K562 (cell line): Measurements from ENCODE around the gene CC2D2B. TPM values are rescaled to one million over a fixed set of nuclear protein-coding genes. Genes with fewer than 3 reads are reported as not detected.

Experiments
- ATAC-seq: fragments of 200-7000 bp; cut with Tn5 transposase; 3 replicates; pipeline ENCODE4 v1.9.1; 2020; ENCODE audit warnings: moderate library complexity
- BruUV-seq: library from RNA; stranded (reverse); fragments of 400-500 nt; replicated peaks from 2 replicates; lab custom pipeline; 2021; lab: Mats Ljungman, UMichigan
- CTCF ChIA-PET: fragments of 300-600 bp; formaldehyde crosslinking; extraction: SDS; loops from one replicate; lab custom pipeline; 2021; ENCODE audit warnings: low intra/inter-chr PET ratio; lab: Yijun Ruan, JAX
- POLR2A ChIA-PET: fragments of 300-600, 350-650 bp; sonication (Branson Sonifier 250); formaldehyde crosslinking; extraction: SDS; loops from one replicate; lab custom pipeline; 2021; ENCODE audit warnings: antibody characterized with exemption, inconsistent platforms; lab: Yijun Ruan, JAX
- DNase-seq, 4 experiments: peaks; one replicate each; pipeline versions ENCODE4 v3.0.0 to v3.0.0-alpha.2; 2011 to 2018; ENCODE audit warnings: low spot score in 3 of 4, mixed read lengths in 3 of 4; ENCODE audit errors: extremely low read depth in 1 of 4
- FAIRE-seq: peaks from 2 replicates; lab custom pipeline; 2011; peaks lifted over from hg19 to GRCh38; lab: Jason Lieb, UNC
- H2AFZ ChIP-seq: 2 replicates; pipeline ENCODE4 v1.6.0; 2011; ENCODE audit warnings: low read depth, low read length, control low read depth, inconsistent platforms
- H3K27ac ChIP-seq: fragments of 200-600 bp; 3 replicates; pipeline ENCODE4 v1.8.0; 2011; ENCODE audit warnings: low read depth, mild to moderate bottlenecking, control low read depth, inconsistent platforms, low read length, moderate library complexity, mixed read lengths; ENCODE audit errors: extremely low read depth
- H3K27me3 ChIP-seq, 2 experiments: fragments of 300-600 bp in 1 of 2; 2 replicates in 1 of 2; 3 replicates in 1 of 2; pipeline versions ENCODE4 v1.6.0 to v1.8.0; 2011; ENCODE audit warnings: inconsistent platforms in 2 of 2, low read length in 2 of 2, mild to moderate bottlenecking in 1 of 2, mixed read lengths in 1 of 2, moderate library complexity in 1 of 2; ENCODE audit not compliant: control insufficient read depth in 2 of 2, insufficient read depth in 2 of 2
- H3K36me3 ChIP-seq: fragments of 300-600 bp; 3 replicates; pipeline ENCODE4 v1.8.0; 2011; ENCODE audit warnings: mild to moderate bottlenecking, low read length, inconsistent platforms; ENCODE audit not compliant: control insufficient read depth, insufficient read depth
- H3K4me1 ChIP-seq, 2 experiments: fragments of 200-600 bp in 1 of 2; replicated peaks in 1 of 2; 2 replicates in 1 of 2; 3 replicates in 1 of 2; pipeline versions ENCODE4 v1.5.1 to v1.8.0; 2011; ENCODE audit warnings: inconsistent platforms in 2 of 2, low read length in 2 of 2, mild to moderate bottlenecking in 1 of 2, mixed read lengths in 1 of 2, moderate library complexity in 1 of 2; ENCODE audit not compliant: control insufficient read depth in 2 of 2, insufficient read depth in 2 of 2
- H3K4me2 ChIP-seq: 2 replicates; pipeline ENCODE4 v1.6.1; 2011; ENCODE audit warnings: low read length, control low read depth, inconsistent platforms, mixed read lengths; ENCODE audit not compliant: insufficient read depth
- H3K4me3 ChIP-seq: fragments of 200-600 bp; sonication (generic), shearing (Covaris generic); 2 replicates; pipeline ENCODE4 v1.5.1; 2016; ENCODE audit warnings: control low read depth, inconsistent platforms
- H3K79me2 ChIP-seq: fragments of 200-600 bp; 3 replicates; pipeline ENCODE4 v1.8.0; 2011; ENCODE audit warnings: low read length, inconsistent platforms; ENCODE audit not compliant: control insufficient read depth, insufficient read depth
- H3K9ac ChIP-seq, 2 experiments: 2 replicates each; pipeline versions ENCODE4 v1.6.0 to v1.6.1; 2011; ENCODE audit warnings: low read depth in 2 of 2, low read length in 2 of 2, control low read depth in 1 of 2, inconsistent platforms in 1 of 2, mild to moderate bottlenecking in 1 of 2, mixed read lengths in 1 of 2; ENCODE audit not compliant: insufficient read depth in 1 of 2
- H3K9me1 ChIP-seq: one replicate; pipeline ENCODE4 v1.6.0; 2011; ENCODE audit warnings: inconsistent platforms, mild to moderate bottlenecking, low read length, moderate library complexity; ENCODE audit not compliant: control insufficient read depth, insufficient read depth
- H3K9me3 ChIP-seq: replicated peaks from 2 replicates; pipeline ENCODE4 v1.5.1; 2011; ENCODE audit warnings: low read depth, low read length, inconsistent platforms; ENCODE audit not compliant: control insufficient read depth, insufficient read depth
- H4K20me1 ChIP-seq: replicated peaks from 2 replicates; pipeline ENCODE4 v1.6.1; 2011; ENCODE audit warnings: low read length, inconsistent platforms, mixed read lengths; ENCODE audit not compliant: control insufficient read depth, insufficient read depth
- ATF7 ChIP-seq: fragments of 450-650 bp; IDR thresholded peaks from 2 replicates; pipeline ENCODE4 v1.7.1; 2014; ENCODE audit warnings: mild to moderate bottlenecking, moderate library complexity
- CBX8 ChIP-seq: fragments of 200-600 bp; sonication (generic); IDR thresholded peaks from 2 replicates; pipeline ENCODE4 v1.6.1; 2012; ENCODE audit warnings: borderline replicate concordance, mixed run types, low read depth, mild to moderate bottlenecking, moderate library complexity, mixed read lengths, low read length, control low read depth, inconsistent platforms; ENCODE audit not compliant: poor library complexity, severe bottlenecking; ENCODE audit errors: extremely low read depth
- ESRRA ChIP-seq: fragments of 450-650 bp; IDR thresholded peaks from 2 replicates; pipeline ENCODE4 v1.6.1; 2014; ENCODE audit warnings: low read depth, mild to moderate bottlenecking, moderate library complexity, borderline replicate concordance
- FOXA1 ChIP-seq: fragments of 450-650 bp; IDR thresholded peaks from 2 replicates; pipeline ENCODE4 v1.6.1; 2016; ENCODE audit warnings: mild to moderate bottlenecking, borderline replicate concordance
- FOXJ2 ChIP-seq: fragments of 200-800 bp; sonication (Bioruptor generic); IDR thresholded peaks from 2 replicates; pipeline ENCODE4 v1.6.1; 2016; ENCODE audit warnings: missing genetic modification characterization, missing compliant biosample characterization
- GTF2A2 ChIP-seq: IDR thresholded peaks from 2 replicates; pipeline ENCODE4 v1.6.1; 2016; ENCODE audit warnings: mild to moderate bottlenecking, missing genetic modification characterization, missing compliant biosample characterization
- HES1 ChIP-seq: fragments of 450-650 bp; IDR thresholded peaks from 2 replicates; pipeline ENCODE4 v1.6.1; 2016; ENCODE audit warnings: low read depth, mild to moderate bottlenecking, moderate library complexity
- MYNN ChIP-seq, 2 experiments: sonication (generic); formaldehyde crosslinking in 1 of 2; IDR thresholded peaks; 2 replicates each; pipeline versions ENCODE4 v1.5.0 to v1.6.1; 2016 to 2020; ENCODE audit warnings: antibody characterized with exemption in 1 of 2, missing genetic modification reagents in 1 of 2
- NFE2 ChIP-seq: IDR thresholded peaks from 2 replicates; pipeline ENCODE4 v1.6.1; 2014; ENCODE audit warnings: antibody characterized with exemption, low read depth
- SMC3 ChIP-seq: conservative IDR thresholded peaks from 2 replicates; pipeline ENCODE4 v1.6.1; 2011; ENCODE audit warnings: low read depth, low read length, improper control_type of control experiment; ENCODE audit not compliant: insufficient read depth
- WGBS: fragments of 100-300 bp; shearing (Covaris generic); methylation state at CpG from one replicate; pipeline ENCODE4 v1.1.6; 2016; ENCODE audit warnings: low coverage, mixed read lengths; ENCODE audit not compliant: insufficient coverage; ENCODE audit errors: missing lambda C conversion rate; 5-methylcytosine and 5-hydroxymethylcytosine counted together
- in situ Hi-C: fragments of 300-500 bp; cut with MboI; formaldehyde crosslinking; loops from 4 replicates; pipeline ENCODE4 v1.15.0; 2018; ENCODE audit warnings: inconsistent platforms, mixed read lengths
- intact Hi-C: fragments of 100-400 bp; cut with micrococcal nuclease; formaldehyde crosslinking; loops from 2 replicates; pipeline ENCODE4 v1.14.2; 2022
- polyA plus RNA-seq, 8 experiments: library from polyadenylated mRNA; depleted of rRNA in 4 of 8; stranded (reverse) in 5 of 8; unstranded in 3 of 8; fragments of >200 nt; fragmentation: Nextera tagmentation in 2 of 8; fragmentation: Illumina TruSeq in 1 of 8; extraction: Ambion mirVana in 2 of 8; extraction: Trizol in 1 of 8; gene quantifications; 2 replicates each; pipeline versions ENCODE4 v1.2.1 to v1.2.3, GENCODE V29; 2011 to 2014; ENCODE audit warnings: inconsistent platforms in 1 of 8, missing spikeins in 1 of 8
- total RNA-seq, 7 experiments: library from RNA; depleted of rRNA in 6 of 7; stranded (reverse); fragments of >200 nt in 6 of 7; fragmentation: Illumina TruSeq in 2 of 7; extraction: Trizol in 2 of 7; gene quantifications; 2 replicates each; pipeline versions ENCODE4 v1.2.1 to v1.2.3, GENCODE V29; 2011 to 2021; ENCODE audit warnings: low replicate concordance in 1 of 7
- TF ChIP-seq, protein P1 (sequence below): conservative IDR thresholded peaks from 2 replicates; pipeline ENCODE4 v1.6.1; 2011; ENCODE audit warnings: low read depth, mild to moderate bottlenecking, low read length; ENCODE audit not compliant: control insufficient read depth
- TF ChIP-seq, protein P2 (sequence below), 2 experiments: IDR thresholded peaks; 2 replicates each; pipeline ENCODE4 v1.6.1; 2011; ENCODE audit warnings: borderline replicate concordance in 1 of 2, control low read depth in 1 of 2, low read depth in 1 of 2, low read length in 1 of 2, mild to moderate bottlenecking in 1 of 2, mixed read lengths in 1 of 2, moderate library complexity in 1 of 2; ENCODE audit not compliant: insufficient read depth in 1 of 2, insufficient read length in 1 of 2, poor library complexity in 1 of 2, severe bottlenecking in 1 of 2; ENCODE audit errors: extremely low read depth in 1 of 2
- TF ChIP-seq, protein P3 (sequence below): sonication (generic); formaldehyde crosslinking; IDR thresholded peaks from 2 replicates; pipeline ENCODE4 v1.8.0; 2022; ENCODE audit warnings: mild to moderate bottlenecking, missing genetic modification reagents

Gene CC2D2B
- total and polyA plus RNA-seq, 9 of the 15 experiments (the other 6 are each of a cell fraction or from before 2014, with no cell fraction given): 0.10 to 0.34 (median 0.20) TPM; not detected in 5

- DNase-seq (no peak), ATAC-seq (no peak), FAIRE-seq (no peak)
- ChIA-PET POLR2A (no interaction called here), CTCF (interaction anchor here (2.5 kb wide), 1 partner anchor 171 kb away, joined by 21 read pairs; the partner anchor contains the start of gene TCTN3)
- no peaks in the 10 kb centered on the region for H3K79me2 ChIP-seq
- no TSS peak for BruUV-seq
- no peak overlapping the region for H3K4me2 ChIP-seq
- no peaks in the 10 kb centered on the region for H3K27me3 ChIP-seq
- no peak overlapping the region for H3K4me3 ChIP-seq
- intact Hi-C loops: loop anchor here (2.0 kb wide), 1 partner anchor 171 kb away; no protein-coding TSS in a partner anchor
- H3K9me3 ChIP-seq: no peaks in the 10 kb centered on the region
- no peak overlapping the region for H3K9ac ChIP-seq
- H3K9me1 ChIP-seq: no peaks in the 10 kb centered on the region
- in situ Hi-C loops: no loop called here
- 54% methylated on average over 6 of the region's 6 CpGs for WGBS
- H2AFZ ChIP-seq: no peak overlapping the region
- no peaks in the 10 kb centered on the region for H3K36me3 ChIP-seq
- H3K4me1 ChIP-seq: no peaks in the 10 kb centered on the region
- H4K20me1 ChIP-seq: no peaks in the 10 kb centered on the region
- no peak overlapping the region for H3K27ac ChIP-seq
- TF ChIP-seq SMC3 (no peak), ESRRA (no peak), FOXJ2 (tag) (no peak), HES1 (no peak), FOXA1 (no peak), CBX8 (no peak), GTF2A2 (no peak), MYNN (IDR thresholded peaks at IDR 0.05) (no peak), MYNN (CRISPR knock-in tag; IDR thresholded peaks at IDR 0.05) (no peak), NFE2 (no peak), ATF7 (no peak)
- TF ChIP-seq, protein P1, sequence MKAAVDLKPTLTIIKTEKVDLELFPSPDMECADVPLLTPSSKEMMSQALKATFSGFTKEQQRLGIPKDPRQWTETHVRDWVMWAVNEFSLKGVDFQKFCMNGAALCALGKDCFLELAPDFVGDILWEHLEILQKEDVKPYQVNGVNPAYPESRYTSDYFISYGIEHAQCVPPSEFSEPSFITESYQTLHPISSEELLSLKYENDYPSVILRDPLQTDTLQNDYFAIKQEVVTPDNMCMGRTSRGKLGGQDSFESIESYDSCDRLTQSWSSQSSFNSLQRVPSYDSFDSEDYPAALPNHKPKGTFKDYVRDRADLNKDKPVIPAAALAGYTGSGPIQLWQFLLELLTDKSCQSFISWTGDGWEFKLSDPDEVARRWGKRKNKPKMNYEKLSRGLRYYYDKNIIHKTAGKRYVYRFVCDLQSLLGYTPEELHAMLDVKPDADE: no peak
- TF ChIP-seq, protein P2, sequence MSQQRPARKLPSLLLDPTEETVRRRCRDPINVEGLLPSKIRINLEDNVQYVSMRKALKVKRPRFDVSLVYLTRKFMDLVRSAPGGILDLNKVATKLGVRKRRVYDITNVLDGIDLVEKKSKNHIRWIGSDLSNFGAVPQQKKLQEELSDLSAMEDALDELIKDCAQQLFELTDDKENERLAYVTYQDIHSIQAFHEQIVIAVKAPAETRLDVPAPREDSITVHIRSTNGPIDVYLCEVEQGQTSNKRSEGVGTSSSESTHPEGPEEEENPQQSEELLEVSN (IDR thresholded peaks at IDR 0.05; ENCODE audit: borderline replicate concordance in 1 of 2, extremely low read depth in 1 of 2, insufficient read depth in 1 of 2, insufficient read length in 1 of 2, low read depth in 1 of 2, low read length in 1 of 2, poor library complexity in 1 of 2, severe bottlenecking in 1 of 2): no peak
- TF ChIP-seq, protein P3, sequence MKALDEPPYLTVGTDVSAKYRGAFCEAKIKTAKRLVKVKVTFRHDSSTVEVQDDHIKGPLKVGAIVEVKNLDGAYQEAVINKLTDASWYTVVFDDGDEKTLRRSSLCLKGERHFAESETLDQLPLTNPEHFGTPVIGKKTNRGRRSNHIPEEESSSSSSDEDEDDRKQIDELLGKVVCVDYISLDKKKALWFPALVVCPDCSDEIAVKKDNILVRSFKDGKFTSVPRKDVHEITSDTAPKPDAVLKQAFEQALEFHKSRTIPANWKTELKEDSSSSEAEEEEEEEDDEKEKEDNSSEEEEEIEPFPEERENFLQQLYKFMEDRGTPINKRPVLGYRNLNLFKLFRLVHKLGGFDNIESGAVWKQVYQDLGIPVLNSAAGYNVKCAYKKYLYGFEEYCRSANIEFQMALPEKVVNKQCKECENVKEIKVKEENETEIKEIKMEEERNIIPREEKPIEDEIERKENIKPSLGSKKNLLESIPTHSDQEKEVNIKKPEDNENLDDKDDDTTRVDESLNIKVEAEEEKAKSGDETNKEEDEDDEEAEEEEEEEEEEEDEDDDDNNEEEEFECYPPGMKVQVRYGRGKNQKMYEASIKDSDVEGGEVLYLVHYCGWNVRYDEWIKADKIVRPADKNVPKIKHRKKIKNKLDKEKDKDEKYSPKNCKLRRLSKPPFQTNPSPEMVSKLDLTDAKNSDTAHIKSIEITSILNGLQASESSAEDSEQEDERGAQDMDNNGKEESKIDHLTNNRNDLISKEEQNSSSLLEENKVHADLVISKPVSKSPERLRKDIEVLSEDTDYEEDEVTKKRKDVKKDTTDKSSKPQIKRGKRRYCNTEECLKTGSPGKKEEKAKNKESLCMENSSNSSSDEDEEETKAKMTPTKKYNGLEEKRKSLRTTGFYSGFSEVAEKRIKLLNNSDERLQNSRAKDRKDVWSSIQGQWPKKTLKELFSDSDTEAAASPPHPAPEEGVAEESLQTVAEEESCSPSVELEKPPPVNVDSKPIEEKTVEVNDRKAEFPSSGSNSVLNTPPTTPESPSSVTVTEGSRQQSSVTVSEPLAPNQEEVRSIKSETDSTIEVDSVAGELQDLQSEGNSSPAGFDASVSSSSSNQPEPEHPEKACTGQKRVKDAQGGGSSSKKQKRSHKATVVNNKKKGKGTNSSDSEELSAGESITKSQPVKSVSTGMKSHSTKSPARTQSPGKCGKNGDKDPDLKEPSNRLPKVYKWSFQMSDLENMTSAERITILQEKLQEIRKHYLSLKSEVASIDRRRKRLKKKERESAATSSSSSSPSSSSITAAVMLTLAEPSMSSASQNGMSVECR (CRISPR knock-in tag): no peak
Measured at GRCh38 chr10:95865814-95866466, 41.8 kb upstream of the CC2D2B start.
